ENCODE measurements around the gene JAGN1. TPM values are rescaled to one million over a fixed set of nuclear protein-coding genes. Genes with fewer than 3 reads are reported as not detected.
"Not testable (repeated sequence)": the region's sequence is repeated elsewhere in the genome, so short reads cannot be mapped to it uniquely, and the experiment has no call there.

Gene JAGN1
- total RNA-seq, 1 donor from 2014 or later: 56.0 TPM

- Histone ChIP-seq H3K36me3 (ENCODE audit: control insufficient read depth, insufficient read depth, low read length) (no peaks in the 10 kb centered on the region), H3K27me3 (ENCODE audit: control insufficient read depth, insufficient read depth, low read length) (no peaks in the 10 kb centered on the region), H3K4me3 (ENCODE audit: low read depth, low read length) (no peak overlapping the region)
- DNase-seq (ENCODE audit: low read depth): no peak
- no peak for TF ChIP-seq CTCF (IDR thresholded peaks at IDR 0.05; ENCODE audit: insufficient read depth, low read length, poor library complexity, severe bottlenecking)
Measured at GRCh38 chr3:9861201-9861600, 29.2 kb upstream of the JAGN1 start.

GRCh38 chr3:9861626-9862130 lies 28.7 kb upstream of the JAGN1 start:
- H3K4me3 ChIP-seq (ENCODE audit: low read depth, low read length): no peak overlapping the region
- H3K36me3 ChIP-seq (ENCODE audit: control insufficient read depth, insufficient read depth, low read length): no peaks in the 10 kb centered on the region
- no peaks in the 10 kb centered on the region for H3K27me3 ChIP-seq (ENCODE audit: control insufficient read depth, insufficient read depth, low read length)
- TF ChIP-seq CTCF (IDR thresholded peaks at IDR 0.05; ENCODE audit: insufficient read depth, low read length, poor library complexity, severe bottlenecking): no peak
- no peak for DNase-seq (ENCODE audit: low read depth)

- Histone ChIP-seq H3K4me3 (ENCODE audit: low read depth, low read length) (no peak overlapping the region), H3K27me3 (ENCODE audit: control insufficient read depth, insufficient read depth, low read length) (no peaks in the 10 kb centered on the region), H3K36me3 (ENCODE audit: control insufficient read depth, insufficient read depth, low read length) (no peaks in the 10 kb centered on the region)
- no peak for DNase-seq (ENCODE audit: low read depth)
- TF ChIP-seq CTCF (IDR thresholded peaks at IDR 0.05; ENCODE audit: insufficient read depth, low read length, poor library complexity, severe bottlenecking): peak; percentile 42
Measured at GRCh38 chr3:9862391-9863057, 27.9 kb upstream of the JAGN1 start.

GRCh38 chr3:9863058-9863772 lies 27.2 kb upstream of the JAGN1 start:
- no peak for DNase-seq (ENCODE audit: low read depth)
- H3K27me3 ChIP-seq (ENCODE audit: control insufficient read depth, insufficient read depth, low read length): no peaks in the 10 kb centered on the region
- no peak overlapping the region for H3K4me3 ChIP-seq (ENCODE audit: low read depth, low read length)
- no peaks in the 10 kb centered on the region for H3K36me3 ChIP-seq (ENCODE audit: control insufficient read depth, insufficient read depth, low read length)
- TF ChIP-seq CTCF (IDR thresholded peaks at IDR 0.05; ENCODE audit: insufficient read depth, low read length, poor library complexity, severe bottlenecking): no peak

GRCh38 chr3:9864200-9864927 lies 26.0 kb upstream of the JAGN1 start:
- Histone ChIP-seq H3K27me3 (ENCODE audit: control insufficient read depth, insufficient read depth, low read length) (no peaks in the 10 kb centered on the region), H3K36me3 (ENCODE audit: control insufficient read depth, insufficient read depth, low read length) (no peaks in the 10 kb centered on the region), H3K4me3 (ENCODE audit: low read depth, low read length) (no peak overlapping the region)
- peak; percentile 74 for DNase-seq (ENCODE audit: low read depth)
- TF ChIP-seq CTCF (IDR thresholded peaks at IDR 0.05; ENCODE audit: insufficient read depth, low read length, poor library complexity, severe bottlenecking): no peak

GRCh38 chr3:9865125-9865637 lies 25.2 kb upstream of the JAGN1 start:
- not testable (repeated sequence) for H3K27me3 ChIP-seq (ENCODE audit: control insufficient read depth, insufficient read depth, low read length); H3K36me3 ChIP-seq (ENCODE audit: control insufficient read depth, insufficient read depth, low read length); DNase-seq (ENCODE audit: low read depth); H3K4me3 ChIP-seq (ENCODE audit: low read depth, low read length)
